Hepatocyte (in vitro differentiated cells): ENCODE data around the gene SDR42E2. TPM values are rescaled to one million over a fixed set of nuclear protein-coding genes. Genes with fewer than 3 reads are reported as not detected.

Experiments
- DNase-seq: peaks from one replicate; pipeline ENCODE4 v3.0.0-alpha.2; 2016; ENCODE audit warnings: low spot score
- H2AFZ ChIP-seq: fragments of 200-600 bp; sonication (generic); 2 replicates; pipeline ENCODE4 v1.6.0; 2016; ENCODE audit warnings: antibody characterized with exemption, mild to moderate bottlenecking
- H3K27ac ChIP-seq: fragments of 200-600 bp; sonication (generic); 2 replicates; pipeline ENCODE4 v1.5.1; 2016; ENCODE audit warnings: mild to moderate bottlenecking
- H3K27me3 ChIP-seq: fragments of 200-600 bp; sonication (generic); 2 replicates; pipeline ENCODE4 v1.6.1; 2016
- H3K36me3 ChIP-seq: fragments of 200-600 bp; sonication (generic); replicated peaks from 2 replicates; pipeline ENCODE4 v1.5.1; 2016; ENCODE audit warnings: low read depth; ENCODE audit not compliant: insufficient read depth
- H3K4me1 ChIP-seq: fragments of 200-600 bp; sonication (generic); 2 replicates; pipeline ENCODE4 v1.5.1; 2016; ENCODE audit warnings: mild to moderate bottlenecking, moderate library complexity; ENCODE audit not compliant: insufficient read depth
- H3K4me2 ChIP-seq: fragments of 200-600 bp; sonication (generic); 2 replicates; pipeline ENCODE4 v1.6.0; 2016
- H3K4me3 ChIP-seq: fragments of 200-600 bp; sonication (generic); 2 replicates; pipeline ENCODE4 v1.5.1; 2016; ENCODE audit warnings: mild to moderate bottlenecking
- H3K79me2 ChIP-seq: fragments of 200-600 bp; sonication (generic); 2 replicates; pipeline ENCODE4 v1.6.0; 2017; ENCODE audit warnings: mild to moderate bottlenecking
- H3K9me2 ChIP-seq: fragments of 200-600 bp; sonication (generic); replicated peaks from 2 replicates; pipeline ENCODE4 v1.6.0; 2017; ENCODE audit warnings: mild to moderate bottlenecking; ENCODE audit not compliant: insufficient read depth
- H3K9me3 ChIP-seq: fragments of 200-600 bp; sonication (generic); 2 replicates; pipeline ENCODE4 v1.5.1; 2016; ENCODE audit warnings: low read depth, mild to moderate bottlenecking
- H4K20me1 ChIP-seq: fragments of 200-600 bp; sonication (generic); 2 replicates; pipeline ENCODE4 v1.6.0; 2016; ENCODE audit warnings: mild to moderate bottlenecking; ENCODE audit not compliant: insufficient read depth, poor library complexity, severe bottlenecking
- EZH2 ChIP-seq: fragments of 200-600 bp; sonication (generic); IDR thresholded peaks from 2 replicates; pipeline ENCODE4 v1.6.1; 2016; ENCODE audit warnings: antibody characterized with exemption, mild to moderate bottlenecking, borderline replicate concordance
- EZH2phosphoT487 ChIP-seq: fragments of 200-600 bp; sonication (generic); IDR thresholded peaks from one replicate; pipeline ENCODE4 v1.6.1; 2018; ENCODE audit warnings: antibody characterized with exemption, mild to moderate bottlenecking, low read depth, moderate library complexity; ENCODE audit not compliant: unreplicated experiment, severe bottlenecking
- WGBS: methylation state at CpG from one replicate; pipeline ENCODE4 v1.1.6; 2016; ENCODE audit warnings: low lambda C conversion rate; ENCODE audit errors: missing lambda C conversion rate; 5-methylcytosine and 5-hydroxymethylcytosine counted together
- polyA plus RNA-seq: library from polyadenylated mRNA; unstranded; fragments of >200 nt; fragmentation: Nextera tagmentation; extraction: Ambion mirVana; gene quantifications from 2 replicates; pipeline ENCODE4 v1.2.1, GENCODE V29; 2016
- total RNA-seq: library from RNA; depleted of rRNA; stranded (reverse); fragments of >200 nt; gene quantifications from 2 replicates; pipeline ENCODE4 v1.2.3, GENCODE V29; 2014
- TF ChIP-seq, protein P1 (sequence below): fragments of 200-600 bp; sonication (generic); IDR thresholded peaks from 2 replicates; pipeline ENCODE4 v1.5.1; 2016; ENCODE audit warnings: antibody characterized with exemption, mild to moderate bottlenecking; ENCODE audit not compliant: poor library complexity

SDR42E2 gene
- total and polyA plus RNA-seq, 2 experiments from 2014 or later = not detected

DNA sequence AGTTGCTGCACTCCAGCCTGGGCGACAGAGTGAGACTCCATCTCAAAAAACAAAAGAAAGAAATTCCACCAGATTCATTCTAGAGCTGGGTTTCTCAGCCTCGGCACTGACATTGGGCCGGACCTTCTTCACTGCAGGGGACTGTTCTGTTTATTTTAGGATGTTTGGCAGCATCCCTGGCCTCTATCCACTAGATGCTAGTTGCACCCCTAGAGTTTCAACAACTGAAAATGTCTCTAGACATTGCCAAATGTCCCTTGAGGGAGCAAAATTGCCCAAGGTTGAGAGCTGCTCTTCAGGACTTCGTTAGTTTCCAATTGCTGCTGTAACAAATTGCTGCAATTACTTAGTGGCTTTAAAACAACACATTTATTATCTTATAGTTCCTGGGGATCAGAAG lies 50.9 kb downstream of the SDR42E2 start:
- Histone ChIP-seq H3K79me2 (peaks cover 78% of the 10 kb centered on the region), H3K36me3 (no peaks in the 10 kb centered on the region), H3K9me2 (no peaks in the 10 kb centered on the region), H3K27ac (no peak overlapping the region), H2AFZ (no peak overlapping the region), H3K4me3 (no peak overlapping the region), H3K4me2 (no peak overlapping the region), H3K4me1 (peaks cover 4% of the 10 kb centered on the region), H4K20me1 (peaks cover 17% of the 10 kb centered on the region), H3K27me3 (no peaks in the 10 kb centered on the region), H3K9me3 (no peaks in the 10 kb centered on the region)
- TF ChIP-seq, protein P1, sequence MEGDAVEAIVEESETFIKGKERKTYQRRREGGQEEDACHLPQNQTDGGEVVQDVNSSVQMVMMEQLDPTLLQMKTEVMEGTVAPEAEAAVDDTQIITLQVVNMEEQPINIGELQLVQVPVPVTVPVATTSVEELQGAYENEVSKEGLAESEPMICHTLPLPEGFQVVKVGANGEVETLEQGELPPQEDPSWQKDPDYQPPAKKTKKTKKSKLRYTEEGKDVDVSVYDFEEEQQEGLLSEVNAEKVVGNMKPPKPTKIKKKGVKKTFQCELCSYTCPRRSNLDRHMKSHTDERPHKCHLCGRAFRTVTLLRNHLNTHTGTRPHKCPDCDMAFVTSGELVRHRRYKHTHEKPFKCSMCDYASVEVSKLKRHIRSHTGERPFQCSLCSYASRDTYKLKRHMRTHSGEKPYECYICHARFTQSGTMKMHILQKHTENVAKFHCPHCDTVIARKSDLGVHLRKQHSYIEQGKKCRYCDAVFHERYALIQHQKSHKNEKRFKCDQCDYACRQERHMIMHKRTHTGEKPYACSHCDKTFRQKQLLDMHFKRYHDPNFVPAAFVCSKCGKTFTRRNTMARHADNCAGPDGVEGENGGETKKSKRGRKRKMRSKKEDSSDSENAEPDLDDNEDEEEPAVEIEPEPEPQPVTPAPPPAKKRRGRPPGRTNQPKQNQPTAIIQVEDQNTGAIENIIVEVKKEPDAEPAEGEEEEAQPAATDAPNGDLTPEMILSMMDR = no peak
- no peak for TF ChIP-seq EZH2
- no peak for TF ChIP-seq EZH2phosphoT487
- no peak for DNase-seq
- WGBS = 97% methylated on average over 4 of the region's 4 CpGs

DNA sequence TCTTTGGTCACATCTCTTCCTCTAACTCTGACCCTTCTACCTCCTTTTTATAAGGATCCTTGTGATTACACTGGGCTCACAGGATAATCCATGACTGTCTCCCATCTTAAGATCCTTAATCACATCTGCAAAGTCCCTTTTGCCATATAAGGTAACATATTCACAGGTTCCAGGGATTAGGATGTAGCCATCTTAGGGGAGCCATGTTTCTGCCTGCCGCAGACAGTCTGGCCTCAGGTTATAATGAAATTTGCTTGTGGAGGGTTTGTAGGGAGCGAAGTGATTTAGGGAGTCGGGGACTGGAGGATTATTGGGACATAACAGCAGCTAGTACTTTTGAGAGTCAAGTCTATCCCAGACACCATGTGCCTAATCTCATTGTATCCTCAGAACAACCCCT lies 51.5 kb downstream of the SDR42E2 start:
- WGBS = 88% methylated on average over 3 of the region's 3 CpGs
- Histone ChIP-seq H3K4me3 (no peak overlapping the region), H3K27ac (no peak overlapping the region), H3K4me1 (peaks cover 4% of the 10 kb centered on the region), H2AFZ (no peak overlapping the region), H3K36me3 (no peaks in the 10 kb centered on the region), H3K9me2 (no peaks in the 10 kb centered on the region), H3K9me3 (no peaks in the 10 kb centered on the region), H4K20me1 (peaks cover 16% of the 10 kb centered on the region), H3K4me2 (no peak overlapping the region), H3K27me3 (no peaks in the 10 kb centered on the region), H3K79me2 (peaks cover 76% of the 10 kb centered on the region)
- no peak for DNase-seq
- TF ChIP-seq, protein P1 = no peak
- TF ChIP-seq EZH2 = no peak
- TF ChIP-seq EZH2phosphoT487 = no peak

DNA sequence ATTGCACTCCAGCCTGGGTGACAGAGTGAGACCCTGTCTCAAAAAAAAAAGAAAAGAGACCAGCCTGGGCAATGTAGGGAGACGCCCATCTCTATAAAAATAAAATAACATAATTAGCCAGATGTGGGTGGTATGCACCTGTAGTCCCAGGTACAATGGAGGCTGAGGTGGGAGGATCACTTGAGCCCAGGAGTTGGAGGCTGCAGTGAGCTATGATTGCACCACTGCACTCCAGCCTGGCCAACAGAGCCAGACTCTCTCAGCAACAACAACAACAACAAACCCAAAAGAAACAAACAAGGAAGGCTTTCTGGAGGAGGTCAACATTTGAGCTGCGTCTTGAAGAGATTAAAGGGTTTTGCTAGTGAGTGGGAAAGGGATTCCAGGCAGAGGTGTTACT lies 52.1 kb downstream of the SDR42E2 start:
- no peak for TF ChIP-seq EZH2phosphoT487
- TF ChIP-seq EZH2 = no peak
- TF ChIP-seq, protein P1 = no peak
- WGBS = 89% methylated on average over 2 of the region's 2 CpGs
- H3K4me2 ChIP-seq = no peak overlapping the region
- no peaks in the 10 kb centered on the region for H3K36me3 ChIP-seq
- H3K9me2 ChIP-seq = no peaks in the 10 kb centered on the region
- H3K4me1 ChIP-seq = peaks cover 4% of the 10 kb centered on the region
- no peak overlapping the region for H2AFZ ChIP-seq
- DNase-seq = no peak
- peaks cover 16% of the 10 kb centered on the region for H4K20me1 ChIP-seq
- no peaks in the 10 kb centered on the region for H3K9me3 ChIP-seq
- H3K27me3 ChIP-seq = no peaks in the 10 kb centered on the region
- H3K79me2 ChIP-seq = peaks cover 75% of the 10 kb centered on the region
- no peak overlapping the region for H3K4me3 ChIP-seq
- H3K27ac ChIP-seq = no peak overlapping the region

DNA sequence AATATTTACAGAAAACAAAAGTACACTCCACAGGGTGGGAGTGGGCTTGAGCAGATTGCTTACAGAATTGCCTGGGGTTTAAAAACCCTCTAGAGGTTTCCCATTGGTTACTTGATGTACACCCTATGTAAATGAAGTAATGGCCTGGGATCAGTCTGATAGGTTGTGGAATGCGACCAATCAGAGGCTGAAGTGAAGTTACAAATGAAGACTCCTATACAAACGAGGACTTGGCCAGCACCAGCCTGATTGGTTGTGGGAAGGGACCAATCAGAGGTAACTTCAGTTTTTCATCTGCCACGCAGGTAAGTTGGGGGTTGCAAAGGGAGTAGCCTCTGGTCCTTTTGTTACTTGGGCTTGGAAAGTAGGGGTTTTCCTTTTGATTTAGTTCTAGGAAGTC lies 52.6 kb downstream of the SDR42E2 start:
- Histone ChIP-seq H4K20me1 (peaks cover 14% of the 10 kb centered on the region), H3K79me2 (peaks cover 71% of the 10 kb centered on the region)
- no peak for TF ChIP-seq EZH2
- no peak for TF ChIP-seq EZH2phosphoT487
- TF ChIP-seq, protein P1 = no peak

More for the DNA sequence above, 52.6 kb downstream of the SDR42E2 start:
- DNase-seq = no peak
- 88% methylated on average over 3 of the region's 3 CpGs for WGBS
- no peaks in the 10 kb centered on the region for H3K36me3 ChIP-seq
- no peaks in the 10 kb centered on the region for H3K27me3 ChIP-seq
- H3K4me2 ChIP-seq = no peak overlapping the region
- H2AFZ ChIP-seq = no peak overlapping the region
- no peak overlapping the region for H3K4me3 ChIP-seq
- H3K4me1 ChIP-seq = peaks cover 4% of the 10 kb centered on the region
- no peaks in the 10 kb centered on the region for H3K9me3 ChIP-seq
- no peak overlapping the region for H3K27ac ChIP-seq
- H3K9me2 ChIP-seq = no peaks in the 10 kb centered on the region
